HG03457 (cell line): ENCODE results near the gene KCNB1.

Experiments
- ATAC-seq: cut with Tn5 transposase; IDR thresholded peaks from one replicate; pipeline ENCODE4 v1.9.1; 2021; ENCODE audit warnings: moderate number of reproducible peaks; ENCODE audit not compliant: unreplicated experiment

KCNB1 gene

DNA sequence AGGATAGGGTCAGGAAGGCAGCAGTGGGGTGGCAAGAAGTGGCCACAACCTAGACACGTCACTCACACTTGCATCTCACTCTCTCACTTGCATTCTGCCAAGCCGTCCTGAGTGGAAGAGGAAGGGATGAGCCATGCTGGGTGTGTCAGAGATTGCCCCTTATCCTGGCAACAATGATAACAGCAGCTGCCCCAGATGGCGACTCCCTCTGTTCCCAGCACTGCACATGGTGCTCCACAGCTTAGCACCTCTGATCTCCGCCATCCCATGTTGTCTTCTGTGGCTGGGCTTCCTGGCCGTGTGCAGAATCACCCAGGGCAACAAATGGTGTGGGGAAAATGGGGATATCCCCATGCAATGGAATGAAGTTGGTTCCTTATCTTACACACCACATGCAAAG is 11.1 kb downstream of the KCNB1 start:
- no peak for ATAC-seq

DNA sequence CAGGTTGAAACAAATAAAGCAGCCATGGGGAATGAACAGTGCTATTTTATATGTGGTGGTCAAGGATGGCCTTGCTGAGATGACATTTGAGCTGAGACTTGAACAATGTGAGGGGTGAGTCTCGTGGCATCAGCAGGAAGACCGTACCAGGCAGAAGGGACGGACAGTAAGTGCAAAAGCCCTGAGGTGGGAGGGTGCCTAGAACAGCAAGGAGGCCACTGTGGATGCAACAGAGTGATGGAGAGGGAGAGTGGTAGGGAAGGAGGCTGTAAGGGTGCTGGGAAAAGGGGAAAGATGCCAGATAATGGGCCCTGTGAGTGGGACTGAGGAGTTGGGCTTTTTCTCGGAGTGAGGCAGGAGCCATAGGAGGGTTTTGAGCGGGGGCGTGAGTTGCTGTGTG is 11.5 kb downstream of the KCNB1 start:
- ATAC-seq: no peak

DNA sequence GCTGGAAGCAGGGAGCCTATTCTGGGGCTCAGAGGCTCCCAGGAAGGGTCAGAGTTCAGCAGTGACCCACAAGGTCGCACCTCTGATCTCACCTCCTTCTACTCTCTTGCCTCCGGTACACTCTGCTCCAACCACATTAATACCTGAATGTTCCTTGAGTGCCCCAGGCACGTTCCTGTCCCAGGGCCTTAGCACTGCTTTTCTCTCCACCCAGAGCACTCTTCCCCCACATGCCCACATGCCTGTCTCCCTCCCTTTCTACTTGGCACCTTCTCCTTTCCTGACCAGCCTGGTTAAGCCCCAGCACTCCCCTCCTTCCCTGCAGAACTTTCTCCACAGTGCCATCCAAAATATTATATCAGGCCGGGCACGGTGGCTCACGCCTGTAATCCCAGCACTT is 13.4 kb downstream of the KCNB1 start:
- ATAC-seq: no peak

DNA sequence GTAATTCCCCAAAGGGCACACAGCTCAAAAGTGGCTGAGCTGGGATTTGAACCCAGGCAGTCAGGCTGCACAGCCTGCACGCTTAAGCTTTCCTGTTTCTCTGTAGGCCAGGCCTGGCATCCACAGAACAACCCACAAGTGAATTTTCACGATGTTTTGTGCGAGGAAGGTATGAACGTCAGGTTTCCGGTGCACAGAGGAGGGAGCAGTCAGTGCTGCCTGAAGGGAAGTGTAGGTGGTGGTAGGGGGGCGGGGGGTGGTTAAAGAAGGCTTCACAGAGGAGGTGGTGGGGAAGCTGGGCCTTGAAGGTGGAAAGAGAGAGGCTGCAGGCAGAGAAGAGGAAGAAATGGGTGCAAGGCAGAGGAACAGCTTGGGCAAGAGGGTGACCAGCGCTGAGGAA is 14.1 kb downstream of the KCNB1 start:
- no peak for ATAC-seq

DNA sequence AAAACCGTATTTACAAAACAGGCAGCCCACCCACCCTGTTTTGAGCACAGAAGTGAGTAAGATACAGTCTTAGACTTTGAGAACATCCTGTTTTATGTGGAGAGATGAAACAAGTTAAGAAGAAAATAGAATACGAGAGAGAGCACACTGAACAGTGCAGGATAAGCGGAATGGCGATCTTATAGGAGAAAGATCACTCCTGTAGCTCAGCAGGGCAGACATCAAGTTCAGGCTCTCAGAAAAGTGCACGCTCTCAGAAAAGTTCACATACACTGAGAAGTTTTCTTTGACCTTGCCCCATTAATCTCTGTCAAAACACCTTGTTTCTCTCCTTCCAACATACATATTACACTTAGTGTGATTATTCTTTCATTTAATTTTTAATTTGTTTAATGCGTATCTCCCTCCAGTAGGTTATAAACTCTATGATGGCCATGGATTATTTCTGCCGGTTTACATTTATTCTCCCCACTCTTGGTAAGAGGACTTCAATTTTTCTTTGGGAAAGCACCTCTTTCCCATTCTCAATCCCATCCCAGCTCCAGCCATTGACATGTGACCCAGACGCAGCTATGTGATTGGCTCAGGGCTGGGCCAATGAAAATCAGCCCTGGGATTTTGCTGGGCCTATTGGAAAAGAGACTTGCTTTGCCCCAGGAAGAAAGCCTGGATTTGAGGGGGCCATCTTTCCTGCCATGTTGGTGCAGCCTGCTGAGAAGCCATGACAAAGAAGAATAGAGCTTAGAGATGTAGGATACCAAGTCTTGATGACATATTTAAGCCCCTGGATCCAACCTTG is 16.2 kb downstream of the KCNB1 start:
- ATAC-seq: no peak

DNA sequence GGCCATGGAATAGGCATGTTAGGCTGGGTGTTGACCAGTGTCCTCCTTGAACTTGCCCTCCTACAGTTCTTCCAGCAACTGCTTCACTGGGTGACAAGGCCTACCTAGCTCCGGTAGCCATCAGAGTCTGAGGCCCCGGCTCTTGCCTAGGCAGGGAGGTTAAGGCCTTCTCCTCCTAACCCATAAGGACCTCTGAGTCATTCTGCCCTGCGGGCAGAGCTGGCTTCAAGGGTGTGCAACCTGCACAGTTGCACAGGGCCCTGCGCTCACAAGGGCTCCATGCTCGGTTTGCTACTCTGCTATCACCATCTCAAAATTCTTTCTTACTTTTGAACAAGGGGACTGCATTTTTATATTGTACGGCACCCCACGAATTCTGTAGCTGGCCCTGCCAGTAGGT is 17.9 kb downstream of the KCNB1 start:
- ATAC-seq: no peak

DNA sequence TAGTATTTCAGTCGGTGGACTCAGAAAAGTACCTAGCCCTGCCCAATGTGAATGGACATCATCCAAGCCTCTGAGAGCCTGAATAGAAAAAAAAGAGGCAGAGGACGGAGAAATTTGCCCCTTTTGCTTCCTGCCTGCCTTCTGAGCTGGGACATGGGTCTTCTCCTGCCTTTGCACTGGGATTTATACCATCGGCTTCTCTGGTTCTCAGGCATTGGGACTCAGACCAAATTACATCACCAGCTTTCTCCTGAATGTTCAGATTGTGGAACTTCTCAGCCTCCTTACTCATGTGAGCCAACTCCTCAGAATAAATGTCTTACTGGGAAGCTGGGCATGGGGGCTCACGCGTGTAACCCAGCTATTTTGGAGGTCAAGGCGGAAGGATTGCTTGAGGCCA is 19.8 kb downstream of the KCNB1 start:
- no peak for ATAC-seq

DNA sequence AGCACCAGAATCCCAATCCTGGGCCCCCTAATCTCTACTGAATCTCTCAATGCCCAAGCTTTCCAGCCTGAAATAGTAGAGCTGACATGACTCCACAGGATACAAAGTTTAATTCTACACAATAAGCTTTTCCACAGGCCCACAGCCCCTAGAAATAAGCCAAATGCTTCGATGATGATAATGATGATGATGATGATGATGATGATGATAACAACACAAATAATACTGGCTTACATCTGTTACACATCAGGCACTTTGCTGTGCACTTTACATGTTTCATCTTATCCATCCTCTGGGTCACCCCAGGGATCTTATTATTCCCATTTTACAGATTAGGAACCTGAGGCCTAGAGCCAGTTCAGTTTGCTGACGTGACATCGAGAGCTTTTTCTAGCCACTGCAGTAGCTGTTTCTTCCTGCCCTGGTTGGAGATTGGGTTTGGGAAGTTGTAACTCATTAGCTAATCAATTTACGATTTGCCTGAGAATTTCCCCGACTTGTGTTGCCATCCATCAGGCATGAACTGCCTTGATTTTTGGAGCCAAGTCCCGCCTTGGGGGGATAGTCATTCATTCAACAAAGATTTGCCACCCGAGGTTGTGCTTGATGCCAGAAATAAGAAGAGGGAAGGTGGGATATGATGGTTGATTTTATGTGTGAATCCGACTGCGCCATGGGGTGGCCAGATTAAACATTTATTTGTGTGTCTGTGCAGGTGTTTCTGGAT is 20.4 kb downstream of the KCNB1 start:
- no peak for ATAC-seq

DNA sequence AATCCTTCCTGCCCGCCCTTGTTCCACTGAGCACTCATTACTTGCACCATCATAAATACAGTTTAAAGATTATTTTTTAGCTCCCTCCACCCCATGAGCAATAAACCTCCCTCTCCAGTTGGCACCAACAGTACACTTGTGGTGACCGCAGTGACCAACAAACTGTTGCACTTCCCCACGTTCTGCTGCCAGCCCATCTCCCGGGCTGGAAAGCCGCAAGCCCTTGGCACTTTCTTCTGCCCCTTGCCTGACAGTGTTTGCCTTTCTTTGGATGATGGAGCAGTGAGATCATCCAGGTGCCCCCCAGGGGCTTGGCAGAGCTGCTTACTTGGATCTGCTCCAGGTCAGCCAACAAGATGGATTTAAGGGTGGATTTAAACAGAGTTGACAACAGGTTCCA is 21.6 kb downstream of the KCNB1 start:
- ATAC-seq: no peak

DNA sequence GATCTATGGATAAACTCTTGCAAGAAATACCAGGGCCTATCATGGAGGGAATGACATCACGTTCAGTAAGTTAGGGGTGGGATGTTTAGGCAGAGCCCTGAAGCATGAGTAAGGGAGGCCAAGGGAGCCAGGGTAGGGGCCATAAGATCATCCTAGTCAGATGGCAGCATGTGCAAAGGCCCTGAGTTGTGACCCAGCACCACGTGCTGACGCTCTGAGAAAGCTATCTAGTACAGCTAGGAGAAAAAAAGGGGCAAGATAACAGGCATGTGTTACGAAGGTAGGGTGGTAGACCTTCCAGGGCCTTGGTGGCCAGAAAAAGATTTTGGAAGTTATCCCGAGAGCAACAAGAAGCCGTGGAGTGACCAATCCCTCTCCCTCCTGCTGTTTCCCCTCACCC is 22.3 kb downstream of the KCNB1 start:
- ATAC-seq: no peak

DNA sequence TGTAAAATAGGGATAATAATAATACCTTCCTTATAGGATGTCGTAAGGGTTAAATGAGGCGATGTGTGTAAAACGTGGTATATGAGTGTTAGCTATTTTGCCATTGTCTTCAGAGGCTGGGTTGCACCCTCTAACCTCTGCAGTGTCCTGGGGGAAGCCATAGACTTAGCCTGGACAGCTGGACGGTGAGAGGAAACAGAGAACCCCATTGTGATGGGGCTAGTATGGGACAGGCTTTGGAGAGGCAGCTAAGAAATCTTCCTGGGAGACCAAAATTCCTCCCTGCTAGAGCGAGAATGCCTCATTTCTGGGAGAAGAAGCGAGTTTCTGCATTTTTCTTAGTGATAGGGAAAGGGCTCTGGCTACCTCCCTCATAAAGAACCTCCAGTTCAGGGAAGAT is 22.8 kb downstream of the KCNB1 start:
- ATAC-seq: no peak

DNA sequence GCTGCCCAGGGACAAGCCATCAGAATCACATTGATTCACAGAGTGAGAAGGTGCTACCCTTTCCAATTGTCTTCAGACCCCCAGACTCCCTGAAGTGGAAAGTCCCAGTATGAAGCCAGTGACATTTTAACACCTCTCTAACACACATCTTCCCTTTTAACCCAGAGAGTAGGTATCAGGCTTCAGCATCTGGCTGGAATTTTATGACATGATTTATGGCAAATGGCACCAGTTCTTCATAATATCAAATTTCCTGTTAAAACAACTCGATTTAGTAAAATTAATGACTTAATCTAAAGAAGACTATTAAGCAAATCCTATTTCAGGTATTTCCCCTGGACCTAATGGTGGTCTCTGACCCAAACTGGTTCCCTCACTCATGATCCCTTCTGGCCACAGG is 25.0 kb downstream of the KCNB1 start:
- ATAC-seq: no peak

DNA sequence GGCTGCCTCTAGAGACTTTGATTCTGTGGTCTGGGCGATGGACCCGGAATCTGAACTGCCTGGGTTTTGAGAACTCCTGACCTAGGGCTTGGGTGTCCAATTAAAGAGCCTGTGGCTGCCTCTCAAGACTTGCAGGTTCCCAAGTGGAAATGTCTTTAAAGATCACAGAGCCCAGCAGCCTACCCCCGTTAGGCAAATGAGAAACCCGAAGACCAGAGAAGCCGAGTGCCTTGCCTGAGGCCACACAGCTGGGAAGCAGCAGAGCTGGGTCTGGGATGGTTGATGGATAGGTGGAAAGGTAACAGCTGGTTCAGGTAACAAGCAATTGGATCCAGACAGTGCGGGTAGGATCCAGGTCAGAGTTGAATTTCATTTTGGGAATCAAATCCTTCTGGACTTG is 25.8 kb downstream of the KCNB1 start:
- no peak for ATAC-seq

DNA sequence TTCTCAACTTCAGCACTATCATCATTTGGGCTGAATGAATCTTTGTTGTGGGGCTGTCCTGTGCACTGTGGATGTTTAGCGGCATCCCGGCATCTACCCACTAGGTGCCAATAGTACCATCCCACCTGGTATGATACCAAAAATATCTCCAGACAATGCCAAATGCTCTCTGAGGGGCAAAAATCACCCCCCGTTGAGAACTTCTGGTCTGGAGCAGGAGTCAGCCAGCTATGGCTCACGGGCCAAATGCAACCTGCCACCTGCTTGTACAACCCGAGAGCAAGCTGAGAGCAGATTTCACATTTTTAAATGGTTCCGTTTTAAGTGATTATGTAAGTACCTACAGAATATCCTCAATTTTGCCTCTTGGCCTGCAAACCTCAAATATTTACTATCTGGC is 26.8 kb downstream of the KCNB1 start:
- no peak for ATAC-seq

DNA sequence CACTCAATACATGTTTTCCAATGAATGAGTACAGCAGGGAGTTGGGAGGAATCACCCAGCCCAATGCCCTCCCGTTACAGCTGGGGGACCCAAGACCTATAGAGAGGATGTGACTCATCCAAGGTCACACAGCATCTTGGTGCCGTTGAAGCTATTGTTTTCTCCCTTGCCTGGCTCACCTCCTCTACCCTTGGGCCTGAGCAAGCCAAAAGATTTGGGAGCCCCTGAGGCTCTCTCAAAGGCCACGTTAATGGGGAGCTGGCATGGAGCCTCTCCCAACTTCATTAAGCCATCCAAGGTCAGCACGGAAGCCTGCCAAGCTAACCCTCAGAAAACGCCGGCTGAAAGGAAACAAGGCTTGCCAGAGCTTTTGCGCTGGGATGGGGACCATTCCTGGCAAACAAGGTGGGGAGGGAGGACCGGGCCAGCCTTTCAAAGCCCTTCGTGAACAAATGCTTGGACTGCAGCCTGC is 30.4 kb downstream of the KCNB1 start:
- no peak for ATAC-seq

DNA sequence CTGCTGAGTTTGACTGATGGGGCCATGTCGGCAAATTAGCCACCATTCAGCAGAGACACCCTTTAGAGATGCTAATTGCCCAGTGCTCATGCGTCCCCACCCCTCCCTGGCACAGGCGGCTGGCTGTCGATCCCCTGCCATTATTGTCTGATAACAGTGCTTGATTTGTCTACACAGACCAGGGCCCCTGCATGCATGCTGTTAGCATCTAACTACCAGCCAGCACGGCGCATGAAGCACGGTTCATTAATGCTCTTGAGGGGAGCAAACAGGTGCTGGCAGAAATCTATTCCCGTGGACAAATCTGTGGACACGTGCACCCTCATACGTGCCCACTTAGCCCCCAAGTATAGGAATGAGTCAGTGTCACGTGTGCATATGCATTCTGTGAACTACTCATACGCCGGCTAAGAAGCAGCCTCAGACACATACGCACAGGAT is 32.2 kb downstream of the KCNB1 start:
- no peak for ATAC-seq

DNA sequence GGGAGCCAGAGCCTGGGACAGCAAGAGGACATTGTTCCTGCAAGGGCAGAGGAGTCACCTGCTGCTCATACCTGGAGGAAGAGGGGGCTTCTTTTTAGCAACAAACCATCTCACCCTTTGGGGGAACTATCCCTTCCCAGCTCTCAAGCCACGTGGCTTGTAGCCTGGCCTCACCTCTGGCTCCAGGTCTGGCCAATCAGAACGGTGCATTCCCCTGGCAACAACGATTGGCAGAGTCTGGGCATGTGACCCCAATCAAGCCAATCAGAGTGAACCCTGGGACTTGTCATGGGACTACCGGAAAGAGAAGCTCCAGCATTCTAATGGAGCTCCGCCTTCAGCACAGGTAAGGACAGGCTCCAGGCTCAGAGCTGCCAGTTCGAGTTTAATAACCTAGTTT is 33.6 kb downstream of the KCNB1 start:
- ATAC-seq: no peak

DNA sequence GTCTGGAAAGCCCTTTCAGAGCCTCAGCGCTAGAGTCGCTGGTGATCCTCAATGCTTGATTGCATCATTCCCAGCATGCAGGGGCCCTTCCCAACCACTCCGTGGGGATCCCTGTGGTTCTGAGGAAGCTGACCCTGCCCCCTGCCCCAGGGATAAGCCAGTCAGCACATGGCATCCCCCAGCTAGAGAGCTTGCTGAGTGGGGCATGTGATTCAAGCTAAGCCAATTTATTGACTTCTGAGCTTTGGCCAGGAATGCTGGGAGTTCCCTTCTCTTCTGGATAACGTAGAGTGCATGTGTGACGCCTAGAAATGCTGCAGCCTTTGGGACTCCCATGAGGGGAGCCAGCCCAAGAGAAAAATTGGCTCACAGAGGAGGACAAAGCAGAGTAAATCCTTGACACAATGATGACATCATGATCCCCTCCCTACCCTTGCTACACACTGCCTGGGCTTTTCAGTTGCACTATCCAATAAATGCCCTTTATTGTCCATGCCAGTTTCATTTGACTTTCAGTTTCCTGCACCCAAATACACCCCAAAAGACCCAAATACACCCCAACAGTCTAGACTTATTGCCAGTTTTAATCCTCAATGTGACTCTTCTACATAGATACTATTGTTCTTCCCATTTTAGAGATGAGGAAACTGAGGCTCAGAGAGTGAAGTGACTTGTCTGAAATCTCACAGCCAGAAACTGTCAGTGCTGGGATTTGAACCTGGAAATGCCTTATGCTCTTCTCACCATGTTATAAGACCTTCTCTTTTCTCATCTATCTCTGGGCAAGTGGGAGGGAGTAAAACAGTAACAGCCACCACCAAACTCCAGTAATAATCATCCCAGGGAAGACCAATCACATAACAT is 34.3 kb downstream of the KCNB1 start:
- no peak for ATAC-seq

DNA sequence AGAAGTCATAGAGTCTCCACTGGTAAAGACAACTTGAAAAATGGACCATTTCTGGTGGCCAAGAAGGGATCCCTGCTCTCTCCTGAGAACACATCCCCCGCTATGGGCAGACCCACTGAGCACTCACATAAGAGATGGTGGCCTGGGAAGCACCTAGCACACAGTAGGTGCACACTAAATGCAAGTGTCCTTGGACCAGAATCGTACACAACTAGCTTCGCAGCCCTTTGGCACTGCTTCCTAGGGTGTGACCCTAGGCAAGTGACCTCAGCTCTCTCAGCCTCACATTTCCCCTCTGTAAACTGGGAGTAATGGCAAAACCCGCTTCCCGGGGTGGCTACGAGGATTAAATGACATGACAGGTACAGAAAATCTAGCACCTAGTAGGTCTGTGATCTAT is 35.1 kb downstream of the KCNB1 start:
- ATAC-seq: no peak

DNA sequence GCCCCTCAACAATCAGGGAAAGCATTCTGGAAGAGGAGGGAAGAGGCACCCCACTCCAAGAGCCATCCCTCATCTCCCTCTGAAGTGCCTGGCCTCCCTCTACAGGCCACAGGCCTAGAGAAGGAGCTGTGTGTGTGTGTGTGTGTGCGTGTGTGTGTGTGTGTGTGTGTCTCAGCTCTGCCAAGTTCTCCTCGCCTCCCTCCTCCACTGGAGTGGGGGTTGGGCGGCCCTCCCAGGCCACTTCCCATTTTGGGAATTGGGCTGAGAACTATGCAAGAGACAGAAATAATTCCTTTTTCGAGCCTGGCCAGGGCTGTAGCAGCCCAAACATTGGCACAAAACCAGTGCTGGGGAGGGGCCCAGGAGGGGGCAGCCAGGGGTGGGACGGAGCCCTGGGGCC is 35.7 kb downstream of the KCNB1 start:
- no peak for ATAC-seq

DNA sequence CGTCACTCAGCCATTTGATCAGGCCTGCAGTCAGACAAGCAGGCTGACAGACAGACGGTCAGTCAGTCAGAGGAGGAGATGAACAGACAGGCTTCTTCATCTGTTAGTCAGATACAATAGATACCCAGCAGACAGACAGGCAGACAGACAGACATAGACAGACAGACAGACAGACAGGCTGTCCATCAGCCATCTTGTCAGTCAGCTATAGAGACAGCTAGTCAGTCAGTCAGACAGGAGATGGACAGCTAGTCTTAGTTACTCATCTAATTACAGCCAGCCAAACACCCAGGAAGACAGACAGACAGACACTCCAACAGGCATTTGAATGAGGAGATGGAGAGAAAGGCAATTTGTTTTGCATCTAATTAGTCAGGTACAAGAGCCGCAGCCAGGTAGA is 36.4 kb downstream of the KCNB1 start:
- ATAC-seq: no peak

DNA sequence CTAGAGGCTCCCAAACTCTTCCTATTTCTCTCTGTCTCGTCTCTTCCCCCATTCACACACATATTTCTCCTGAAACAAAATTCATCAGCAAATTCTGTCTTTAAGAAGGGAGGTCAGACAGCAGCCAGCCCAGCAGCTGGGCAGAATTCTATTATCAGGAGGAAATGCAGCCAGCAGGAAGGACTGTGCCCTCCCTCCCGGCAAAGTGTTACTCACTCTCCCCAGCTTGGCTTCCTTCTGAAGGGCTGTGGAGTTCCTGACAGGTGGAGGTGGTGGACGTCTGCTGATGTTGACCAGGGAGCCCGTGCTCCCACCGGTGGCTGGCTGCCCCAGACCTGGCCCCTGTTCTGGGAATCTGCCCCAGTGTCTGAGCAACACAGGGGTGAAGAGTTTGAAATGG is 37.3 kb downstream of the KCNB1 start:
- ATAC-seq: no peak
